GM21786 (cell line): ENCODE measurements around the gene ARL10.

Experiments used
- ATAC-seq: cut with Tn5 transposase; IDR thresholded peaks from one replicate; pipeline ENCODE4 v1.9.1; 2021; ENCODE audit not compliant: unreplicated experiment

The ARL10 gene

DNA sequence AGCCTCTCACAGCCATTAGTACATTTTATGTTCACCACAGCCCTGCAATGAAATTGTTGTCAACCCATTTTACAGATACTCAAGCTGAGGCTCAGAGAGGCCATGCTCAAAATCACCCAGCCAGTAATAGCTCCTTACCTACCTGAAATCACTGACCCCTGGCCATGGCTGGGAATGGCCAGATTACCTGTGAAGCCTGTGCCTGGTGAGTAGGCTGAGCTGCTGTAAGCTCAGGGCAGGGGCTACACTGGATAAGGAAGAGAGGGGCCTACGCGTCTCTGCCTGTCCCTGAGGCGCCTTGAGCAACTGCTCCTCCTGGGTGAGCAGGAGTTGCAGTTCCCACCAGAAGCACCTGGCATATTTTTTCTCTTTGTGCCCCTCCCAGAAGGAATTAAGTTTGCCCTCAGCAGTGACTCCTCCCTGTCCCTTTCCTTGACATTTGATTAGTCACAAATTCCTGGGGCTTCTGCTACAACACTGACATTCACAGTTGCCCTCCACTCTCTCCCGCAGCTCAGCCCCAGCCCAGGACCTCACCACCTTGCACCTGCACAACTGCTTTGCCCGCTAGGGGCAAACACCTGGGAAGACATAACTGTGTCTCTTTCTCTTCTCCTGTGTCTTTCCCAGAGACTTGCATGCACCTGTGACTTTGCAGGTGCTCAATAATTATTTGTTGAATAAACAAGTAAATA lies 45.3 kb downstream of the ARL10 start:
- no peak for ATAC-seq

DNA sequence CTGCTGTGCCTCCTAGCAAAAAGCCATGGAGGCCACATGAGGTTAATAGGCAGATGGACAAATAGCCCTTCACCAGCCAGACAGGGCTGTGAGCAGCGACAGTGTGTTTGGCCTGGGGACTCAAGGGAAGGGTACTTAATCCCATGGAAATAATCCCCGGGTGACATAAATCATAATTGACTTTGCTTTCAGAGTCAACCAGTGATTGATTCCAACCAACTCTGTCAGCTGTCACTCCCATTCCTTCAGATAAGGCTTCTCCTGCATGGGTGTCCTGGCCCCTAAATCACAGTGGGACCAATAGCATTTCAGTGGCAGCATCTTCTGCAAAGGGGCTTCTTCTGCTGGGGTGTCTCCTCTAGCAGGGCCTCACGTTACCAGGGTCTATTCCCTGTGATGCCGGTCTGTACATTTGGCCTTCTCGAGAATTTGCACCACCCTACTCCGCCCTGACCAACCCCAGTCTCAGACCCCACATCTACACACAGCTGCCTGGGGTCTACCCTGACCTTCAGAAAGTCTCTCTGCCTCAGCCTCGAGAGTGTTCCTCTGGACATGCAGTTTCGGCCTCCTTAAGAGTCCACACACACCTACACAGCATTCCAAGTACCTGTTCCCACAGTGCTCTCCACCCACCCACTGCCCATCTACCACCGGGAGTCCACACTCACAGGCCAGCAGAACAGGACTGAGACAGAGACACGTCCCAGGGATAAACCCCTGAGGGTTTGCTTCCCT lies 47.4 kb downstream of the ARL10 start:
- no peak for ATAC-seq

DNA sequence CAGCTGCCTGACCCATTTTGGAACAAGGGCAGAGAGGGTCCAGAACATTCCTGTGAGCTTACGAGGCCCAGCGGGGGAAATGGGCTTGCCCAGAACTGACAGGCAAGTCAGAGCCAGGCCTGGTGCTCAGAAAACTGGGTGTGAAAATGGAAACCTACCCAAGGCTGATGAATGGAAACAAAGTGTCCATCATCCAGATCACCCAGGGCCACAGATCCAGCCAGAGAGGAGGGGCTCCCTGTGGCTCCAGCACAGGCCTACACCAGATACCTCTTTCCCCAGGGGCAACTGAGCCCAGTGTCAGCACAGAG lies 47.9 kb downstream of the ARL10 start:
- no peak for ATAC-seq

GRCh38 chr5:176413709-176414191 lies 48.5 kb downstream of the ARL10 start:
- ATAC-seq, result no peak

DNA sequence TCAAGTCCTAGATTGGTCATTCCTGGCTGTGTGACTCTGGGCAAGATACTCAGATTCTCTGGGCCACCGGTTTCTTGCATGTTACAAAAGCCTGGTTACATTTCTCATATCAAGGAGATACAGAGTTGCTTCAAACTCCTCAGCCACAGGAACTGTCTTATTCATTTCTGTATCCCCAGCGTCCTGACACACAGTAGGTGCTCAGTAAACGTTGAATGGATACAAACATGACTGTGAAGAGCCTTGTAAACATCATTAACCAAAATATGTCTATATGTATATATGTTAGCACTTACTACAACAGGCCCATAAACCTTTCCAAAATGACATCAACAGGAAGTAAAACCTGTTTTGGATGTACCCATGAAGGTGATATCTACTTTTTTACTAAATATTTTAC lies 49.4 kb downstream of the ARL10 start:
- no peak for ATAC-seq

GRCh38 chr5:176415240-176415951 lies 50.1 kb downstream of the ARL10 start:
- ATAC-seq, result no peak

GRCh38 chr5:176415952-176416924 lies 51.0 kb downstream of the ARL10 start, which contains the start of gene CLTB:
Gene CLTB, minus strand, starts transcription at chr5:176416539. Its CDS starts 176 bp downstream, at chr5:176416363.
- peak; percentile 89 for ATAC-seq

DNA sequence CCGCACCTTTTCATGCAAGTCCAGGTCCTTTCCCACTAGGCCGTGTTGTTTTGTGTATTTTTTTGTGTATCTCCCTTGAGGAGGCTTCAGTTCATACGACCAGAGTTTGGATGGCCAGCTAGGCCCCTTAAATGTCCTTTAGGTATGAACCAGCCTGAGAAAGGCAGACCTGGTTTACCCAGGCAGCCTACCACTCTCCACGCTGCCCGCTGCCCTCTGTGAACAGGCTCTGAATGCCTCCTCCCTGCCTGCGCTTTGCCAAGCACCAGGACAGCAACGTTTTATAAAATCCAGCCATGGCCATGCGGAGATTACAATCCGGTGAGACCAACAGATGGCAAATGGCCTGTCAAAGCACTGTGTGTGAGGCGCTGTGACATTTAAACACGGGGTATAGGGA lies 51.7 kb downstream of the ARL10 start:
- no peak for ATAC-seq

DNA sequence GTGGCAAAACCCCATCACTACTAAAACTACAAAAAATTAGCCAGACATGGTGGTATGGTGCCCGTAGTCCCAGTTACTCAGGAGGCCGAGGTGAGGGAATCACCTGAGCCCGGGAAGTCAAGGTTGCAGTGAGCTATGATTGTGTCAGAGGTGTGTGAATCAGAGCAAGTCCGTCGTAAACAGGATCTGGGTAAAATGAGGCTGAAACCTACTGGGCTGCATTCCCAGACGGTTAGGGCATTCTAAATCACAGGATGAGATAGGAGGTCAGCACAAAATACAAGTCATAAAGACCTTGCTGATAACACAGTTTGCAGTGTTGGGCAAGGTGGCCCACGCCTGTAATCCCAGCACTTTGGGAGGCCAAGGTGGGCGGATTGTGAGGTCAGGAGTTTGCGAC lies 53.0 kb downstream of the ARL10 start:
- ATAC-seq, result no peak

- no peak for ATAC-seq
These were observed 54.8 kb downstream of the ARL10 start for GRCh38 chr5:176420086-176420485.

GRCh38 chr5:176420972-176421544 lies 55.8 kb downstream of the ARL10 start:
- ATAC-seq, result no peak

DNA sequence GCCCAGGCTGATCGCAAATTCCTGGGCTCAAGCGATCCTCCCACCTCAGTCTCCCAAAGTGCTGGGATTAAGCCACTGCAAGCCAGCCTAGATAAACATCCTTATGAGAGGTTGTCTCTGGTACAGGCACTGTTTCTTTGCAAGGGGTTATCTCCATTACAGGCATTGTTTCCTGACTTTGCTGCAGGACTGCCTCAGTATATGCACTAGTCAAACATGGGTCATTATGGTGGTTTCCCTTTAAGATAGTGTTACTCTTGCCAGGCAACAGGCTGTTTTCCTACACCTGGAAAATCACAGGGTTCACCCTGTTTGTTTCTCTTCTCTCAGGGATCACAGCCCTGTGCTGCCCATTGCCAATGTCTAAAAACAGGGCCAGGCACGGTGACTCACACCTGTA lies 58.9 kb downstream of the ARL10 start:
- ATAC-seq, result no peak

- ATAC-seq, result no peak
These were observed 59.9 kb downstream of the ARL10 start for GRCh38 chr5:176425138-176425537.

DNA sequence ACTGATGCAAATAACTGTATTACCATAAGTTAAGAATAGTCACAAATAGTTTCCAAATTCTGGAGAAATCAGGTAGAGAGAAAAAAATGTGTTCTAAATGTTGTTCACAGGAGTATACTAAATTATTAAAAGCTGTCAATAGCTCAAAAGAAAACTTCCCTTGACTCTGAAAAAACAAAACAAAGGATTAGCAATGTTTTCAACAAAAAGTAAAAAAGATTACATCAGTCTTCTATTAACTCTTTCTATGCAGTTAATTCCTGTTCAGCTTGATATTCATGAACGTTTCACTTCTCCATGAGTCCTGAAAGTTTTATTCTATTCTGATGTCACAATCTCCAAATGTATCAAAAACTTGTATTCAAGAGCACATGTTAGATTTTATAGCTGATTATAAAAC lies 60.5 kb downstream of the ARL10 start:
- ATAC-seq, result no peak

- no peak for ATAC-seq
These were observed 61.6 kb downstream of the ARL10 start for GRCh38 chr5:176426876-176427275.

- no peak for ATAC-seq
These were observed 62.7 kb downstream of the ARL10 start for GRCh38 chr5:176427971-176428370.

DNA sequence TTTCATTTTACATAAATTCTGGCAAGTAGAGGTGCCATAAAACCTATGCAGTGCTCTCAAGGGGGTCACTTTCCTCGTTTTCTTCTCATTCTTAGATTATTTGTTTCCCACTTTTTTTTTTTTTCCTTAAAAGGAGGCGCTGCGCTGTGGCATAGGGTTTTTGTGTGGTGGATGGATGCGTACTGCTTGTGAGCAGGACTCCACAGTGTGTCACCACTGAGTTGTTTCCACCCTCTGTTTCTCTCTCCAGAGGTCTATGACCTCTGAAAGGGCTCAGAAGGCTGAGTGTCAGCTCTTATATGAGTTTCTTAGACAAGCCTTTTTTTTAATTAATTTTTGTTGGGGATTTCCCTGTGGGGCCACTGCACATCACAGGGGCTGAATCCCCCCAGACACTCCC lies 64.7 kb downstream of the ARL10 start:
- no peak for ATAC-seq
